ENCODE data around the gene ZNF311. TPM values are rescaled to one million over a fixed set of nuclear protein-coding genes. Genes with fewer than 3 reads are reported as not detected.

The ZNF311 gene
- total and polyA plus RNA-seq, 9 of the 15 experiments (the other 6 are each of a cell fraction or from before 2014, with no cell fraction given), result 5.1 to 10.0 (median 7.5) TPM

- TF ChIP-seq ZNF512 (tag; IDR thresholded peaks at IDR 0.05), result no peak
- TF ChIP-seq SMARCC2 (IDR thresholded peaks at IDR 0.05; ENCODE audit: low read depth), result peak; percentile 79; the same call in 1 of the 2 replicates
- TF ChIP-seq NFIX (CRISPR knock-in tag; IDR thresholded peaks at IDR 0.05; ENCODE audit: low read depth), result no peak
- TF ChIP-seq ZNF280B (CRISPR knock-in tag; IDR thresholded peaks at IDR 0.05), result no peak
- TF ChIP-seq CBFB (CRISPR knock-in tag; IDR thresholded peaks at IDR 0.05), result no peak
- no peak for TF ChIP-seq MEF2D (tag; conservative IDR thresholded peaks at IDR 0.05; ENCODE audit: low read depth)
- peak; percentile 87 for TF ChIP-seq CXXC5 (CRISPR knock-in tag; IDR thresholded peaks at IDR 0.05)
- no peak for TF ChIP-seq CREM (IDR thresholded peaks at IDR 0.05; ENCODE audit: low read depth)
- TF ChIP-seq EHMT2 (IDR thresholded peaks at IDR 0.05), result 0 out of 2 replicates have a peak, but pooled peaks have one; percentile 39
- 0 out of 2 replicates have a peak, but pooled peaks have one; percentile 22 for TF ChIP-seq MBD2 (IDR thresholded peaks at IDR 0.05; ENCODE audit: borderline replicate concordance, low read depth)
- no peak for TF ChIP-seq CREB3 (tag; conservative IDR thresholded peaks at IDR 0.05; ENCODE audit: low read depth)
- no peak for TF ChIP-seq RUNX1 (IDR thresholded peaks at IDR 0.05; ENCODE audit: low read depth)
- TF ChIP-seq AFF4 (CRISPR knock-in tag; IDR thresholded peaks at IDR 0.05), result no peak
- TF ChIP-seq ZBTB12 (CRISPR knock-in tag; IDR thresholded peaks at IDR 0.05), result no peak
- peak; percentile 43; the same call in 1 of the 2 replicates for TF ChIP-seq ZBTB2 (IDR thresholded peaks at IDR 0.05)
- no peak for TF ChIP-seq EZH2 (IDR thresholded peaks at IDR 0.05; ENCODE audit: borderline replicate concordance, low read depth, low read length)
- TF ChIP-seq SIRT6 (IDR thresholded peaks at IDR 0.05; ENCODE audit: low read depth, low read length), result no peak
Measured at GRCh38 chr6:28996844-28997510, 8.1 kb downstream of the ZNF311 start (continued).
